HG02610 (cell line): ENCODE results near the gene QPCTL.
A peak's percentile ranks its signal among the peaks of the same experiment; 100 is the strongest.
"Not testable (repeated sequence)": the region's sequence is repeated elsewhere in the genome, so short reads cannot be mapped to it uniquely, and the experiment has no call there.

Source experiments
- ATAC-seq: cut with Tn5 transposase; IDR thresholded peaks from one replicate; pipeline ENCODE4 v1.9.1; 2021; ENCODE audit warnings: mild to moderate bottlenecking, moderate library complexity; ENCODE audit not compliant: unreplicated experiment

QPCTL gene

GRCh38 chr19:45674946-45675345, 17.5 kb upstream of the QPCTL start:
- no peak for ATAC-seq

GRCh38 chr19:45676851-45677263, 15.6 kb upstream of the QPCTL start:
- no peak for ATAC-seq

- peak; percentile 33 for ATAC-seq
These were observed 14.9 kb upstream of the QPCTL start for GRCh38 chr19:45677351-45678230.

DNA sequence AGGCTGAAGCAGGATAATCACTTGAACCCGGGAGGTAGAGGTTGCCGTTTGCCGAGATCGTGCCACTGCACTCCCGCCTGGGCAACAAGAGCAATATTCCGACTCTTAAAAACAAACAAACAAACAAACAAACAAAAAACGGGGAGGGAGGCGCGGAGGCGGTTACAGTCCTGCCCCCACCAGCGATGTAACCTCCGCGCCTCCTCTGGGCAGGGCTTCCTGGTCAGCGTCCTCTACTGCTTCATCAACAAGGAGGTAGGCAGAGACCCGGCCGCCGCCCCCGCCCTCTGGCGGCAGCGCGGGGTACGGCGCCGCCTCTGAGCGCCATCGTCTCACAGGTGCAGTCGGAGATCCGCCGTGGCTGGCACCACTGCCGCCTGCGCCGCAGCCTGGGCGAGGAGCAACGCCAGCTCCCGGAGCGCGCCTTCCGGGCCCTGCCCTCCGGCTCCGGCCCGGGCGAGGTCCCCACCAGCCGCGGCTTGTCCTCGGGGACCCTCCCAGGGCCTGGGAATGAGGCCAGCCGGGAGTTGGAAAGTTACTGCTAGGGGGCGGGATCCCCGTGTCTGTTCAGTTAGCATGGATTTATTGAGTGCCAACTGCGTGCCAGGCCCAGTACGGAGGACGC, 11.0 kb upstream of the QPCTL start:
- ATAC-seq, result peak; percentile 62

- no peak for ATAC-seq
These were observed 10.3 kb upstream of the QPCTL start for GRCh38 chr19:45682117-45682516.

- ATAC-seq, result no peak
These were observed 9.6 kb upstream of the QPCTL start for GRCh38 chr19:45682908-45683307.

GRCh38 chr19:45685045-45685444, 7.4 kb upstream of the QPCTL start:
- not testable (repeated sequence) for ATAC-seq

DNA sequence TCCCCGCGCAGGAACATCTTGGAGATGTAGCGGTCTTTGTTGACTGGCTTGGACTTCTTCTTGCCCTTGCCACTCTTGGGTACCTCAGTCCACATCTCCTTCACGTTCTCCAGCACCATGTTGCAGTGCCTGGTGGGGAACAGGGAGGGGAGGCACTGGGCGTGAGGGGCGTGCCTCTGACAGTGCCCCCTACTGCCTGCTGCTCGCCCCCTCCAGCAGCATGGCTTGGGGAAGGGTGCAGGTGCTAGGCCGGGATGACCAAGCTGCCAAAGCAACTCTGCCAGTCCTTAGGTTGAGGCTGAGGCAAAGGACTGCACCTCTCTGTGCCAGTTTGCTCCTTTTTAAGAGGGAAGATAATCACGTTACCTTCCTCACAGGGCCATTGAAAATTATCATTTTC, 4.9 kb upstream of the QPCTL start:
- no peak for ATAC-seq

GRCh38 chr19:45691516-45692186, 815 bp upstream of the QPCTL start, which contains the start of gene SNRPD2:
TSS of gene SNRPD2 (minus strand) at chr19:45691953. CDS start at chr19:45691888, 65 bp downstream.
- peak; percentile 49 for ATAC-seq

- no peak for ATAC-seq
These were observed 781 bp downstream of the QPCTL start for GRCh38 chr19:45693106-45693788.

- ATAC-seq, result no peak
These were observed 9.2 kb downstream of the QPCTL start for GRCh38 chr19:45701676-45702075.

DNA sequence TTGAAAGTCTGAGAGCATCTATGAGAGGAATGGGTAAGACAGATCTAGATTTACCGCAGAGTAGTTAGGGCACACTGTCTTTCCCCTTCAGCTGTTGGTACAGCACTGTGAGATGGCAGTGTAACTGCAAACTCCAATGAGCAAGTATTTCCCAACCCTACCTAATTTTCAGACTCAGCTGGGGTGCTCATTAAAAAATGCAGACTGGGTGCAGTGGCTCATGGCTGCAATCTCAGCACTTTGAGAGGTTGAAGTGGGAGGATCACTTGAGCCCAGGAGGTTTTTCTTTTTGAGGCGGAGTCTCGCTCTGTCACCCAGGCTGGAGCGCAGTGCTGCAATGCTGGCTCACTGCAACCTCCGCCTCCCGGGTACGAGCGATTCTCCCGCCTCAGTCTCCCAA, 12.6 kb downstream of the QPCTL start:
- no peak for ATAC-seq

- ATAC-seq, result no peak
These were observed 13.4 kb downstream of the QPCTL start for GRCh38 chr19:45705710-45706415.

- ATAC-seq, result no peak
These were observed 18.1 kb downstream of the QPCTL start for GRCh38 chr19:45710356-45711130.

- ATAC-seq, result no peak
These were observed 19.6 kb downstream of the QPCTL start for GRCh38 chr19:45711851-45712698.

DNA sequence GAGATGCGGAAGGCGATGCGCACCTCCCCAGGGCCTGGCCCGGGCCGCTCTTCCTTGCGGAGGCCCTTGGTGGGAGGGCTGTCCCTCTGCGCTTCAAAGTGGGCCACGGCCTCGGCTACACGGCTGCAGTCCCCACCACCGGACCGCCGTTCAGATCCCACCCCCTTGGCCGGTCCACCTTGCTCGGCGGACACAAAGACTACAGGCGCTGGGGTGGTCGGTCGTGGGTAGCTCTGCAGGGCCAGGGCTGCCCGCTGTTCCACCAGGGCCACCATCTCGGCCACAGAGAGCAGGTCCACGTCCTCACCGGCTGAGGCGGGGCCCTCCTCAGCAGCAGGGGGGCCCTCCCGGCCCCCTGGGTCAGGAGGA, 20.2 kb downstream of the QPCTL start:
- ATAC-seq, result no peak

GRCh38 chr19:45713141-45713540, 20.7 kb downstream of the QPCTL start:
- no peak for ATAC-seq

GRCh38 chr19:45715139-45715538, 22.7 kb downstream of the QPCTL start:
- no peak for ATAC-seq
